GM12892 (cell line): ENCODE measurements around the gene GPR87.

Experiments
- POLR2A ChIP-seq: IDR thresholded peaks from 2 replicates; pipeline ENCODE4 v1.6.1; 2011; ENCODE audit warnings: low read depth, low read length, control low read depth
- POLR2AphosphoS5 ChIP-seq: IDR thresholded peaks from 2 replicates; pipeline ENCODE4 v1.6.1; 2011; ENCODE audit warnings: low read depth, low read length, control low read depth

GRCh38 chr3:151296226-151296625 is 20.4 kb downstream of the GPR87 start:
- TF ChIP-seq POLR2AphosphoS5 (no peak), POLR2A (no peak)
